HFFc6 (cell line): Measurements from ENCODE around the gene HOXD8. TPM values are rescaled to one million over a fixed set of nuclear protein-coding genes. Genes with fewer than 3 reads are reported as not detected.

ENCODE experiments used
- DNase-seq: peaks from one replicate; pipeline ENCODE4 v3.0.0-alpha.2; 2018
- H3K27ac Mint-ChIP-seq: 2 replicates; pipeline ENCODE4 v1.8.0; 2020; ENCODE audit warnings: mild to moderate bottlenecking, mixed read lengths
- H3K27me3 Mint-ChIP-seq: 2 replicates; pipeline ENCODE4 v1.8.0; 2021; ENCODE audit warnings: mild to moderate bottlenecking, moderate library complexity, mixed read lengths; ENCODE audit not compliant: insufficient read depth
- H3K36me3 Mint-ChIP-seq: 2 replicates; pipeline ENCODE4 v1.8.0; 2021; ENCODE audit warnings: low read depth, mixed read lengths
- H3K4me1 Mint-ChIP-seq: 2 replicates; pipeline ENCODE4 v1.8.0; 2020; ENCODE audit warnings: low read depth, mixed read lengths
- H3K4me3 Mint-ChIP-seq: 2 replicates; pipeline ENCODE4 v1.8.0; 2020; ENCODE audit warnings: mild to moderate bottlenecking, moderate library complexity, mixed read lengths
- H3K9me3 Mint-ChIP-seq: 2 replicates; pipeline ENCODE4 v1.8.0; 2020; ENCODE audit warnings: mild to moderate bottlenecking, mixed read lengths
- CTCF ChIP-seq: fragments of 200-600 bp; sonication (generic); IDR thresholded peaks from 2 replicates; pipeline ENCODE4 v1.5.0; 2021; ENCODE audit warnings: antibody characterized with exemption, mild to moderate bottlenecking
- total RNA-seq, 6 experiments: library from RNA; stranded (reverse); fragmentation: NEBNext Ultra II Directional; extraction: Animal tissue kit (Norgen Biotek cat#: 25700); gene quantifications; 2 replicates in 1 of 6; 3 replicates in 5 of 6; pipeline ENCODE4 v1.2.3, GENCODE V29; 2021

HOXD8 gene
- total RNA-seq, 6 experiments from 2014 or later = 2.3 to 5.1 (median 4.6) TPM

- Mint-ChIP-seq H3K36me3 (peaks cover 8% of the 10 kb centered on the region; the same call in 1 of the 2 replicates), H3K4me1 (peaks cover 31% of the 10 kb centered on the region), H3K27ac (no peak overlapping the region), H3K9me3 (peaks cover 8% of the 10 kb centered on the region), H3K4me3 (peak overlapping the region; percentile 85), H3K27me3 (peaks cover 83% of the 10 kb centered on the region)
- TF ChIP-seq CTCF = no peak
- DNase-seq = peak; percentile 31
Measured at GRCh38 chr2:176161825-176162626, 32.5 kb downstream of the HOXD8 start.

- H3K27ac Mint-ChIP-seq = no peak overlapping the region
Measured at GRCh38 chr2:176162911-176163671, 33.6 kb downstream of the HOXD8 start.

GRCh38 chr2:176163672-176164056 is 34.2 kb downstream of the HOXD8 start:
- no peak for TF ChIP-seq CTCF
- H3K27me3 Mint-ChIP-seq = peaks cover 70% of the 10 kb centered on the region
- peaks cover 8% of the 10 kb centered on the region for H3K9me3 Mint-ChIP-seq
- no peak overlapping the region for H3K4me3 Mint-ChIP-seq
- H3K36me3 Mint-ChIP-seq = peaks cover 8% of the 10 kb centered on the region; the same call in 1 of the 2 replicates
- no peak overlapping the region for H3K27ac Mint-ChIP-seq
- H3K4me1 Mint-ChIP-seq = peaks cover 16% of the 10 kb centered on the region
- no peak for DNase-seq

More at GRCh38 chr2:176162911-176163671, 33.6 kb downstream of the HOXD8 start:
- Mint-ChIP-seq H3K9me3 (peaks cover 8% of the 10 kb centered on the region), H3K27me3 (peaks cover 76% of the 10 kb centered on the region), H3K4me1 (peaks cover 22% of the 10 kb centered on the region), H3K4me3 (no peak overlapping the region), H3K36me3 (peaks cover 8% of the 10 kb centered on the region; the same call in 1 of the 2 replicates)
- DNase-seq = no peak
- TF ChIP-seq CTCF = no peak

- no peak overlapping the region for H3K27ac Mint-ChIP-seq
- H3K9me3 Mint-ChIP-seq = peaks cover 8% of the 10 kb centered on the region
- DNase-seq = no peak
- peaks cover 8% of the 10 kb centered on the region; the same call in 1 of the 2 replicates for H3K36me3 Mint-ChIP-seq
- no peak overlapping the region for H3K4me3 Mint-ChIP-seq
- peaks cover 16% of the 10 kb centered on the region for H3K4me1 Mint-ChIP-seq
- TF ChIP-seq CTCF = no peak
- H3K27me3 Mint-ChIP-seq = peaks cover 68% of the 10 kb centered on the region
Measured at GRCh38 chr2:176164201-176164600, 34.7 kb downstream of the HOXD8 start.

GRCh38 chr2:176164611-176165369 is 35.3 kb downstream of the HOXD8 start:
- no peak overlapping the region for H3K27ac Mint-ChIP-seq
- H3K27me3 Mint-ChIP-seq = peaks cover 64% of the 10 kb centered on the region

More at GRCh38 chr2:176164611-176165369, 35.3 kb downstream of the HOXD8 start:
- Mint-ChIP-seq H3K4me1 (peaks cover 16% of the 10 kb centered on the region), H3K9me3 (peaks cover 8% of the 10 kb centered on the region), H3K36me3 (peaks cover 8% of the 10 kb centered on the region; the same call in 1 of the 2 replicates), H3K4me3 (no peak overlapping the region)
- no peak for DNase-seq
- no peak for TF ChIP-seq CTCF
